GM21825 (cell line): Measurements from ENCODE around the gene C11orf58.

Experiments
- ATAC-seq: cut with Tn5 transposase; IDR thresholded peaks from one replicate; pipeline ENCODE4 v1.9.1; 2021; ENCODE audit warnings: mild to moderate bottlenecking, moderate library complexity; ENCODE audit not compliant: unreplicated experiment

The C11orf58 gene

DNA sequence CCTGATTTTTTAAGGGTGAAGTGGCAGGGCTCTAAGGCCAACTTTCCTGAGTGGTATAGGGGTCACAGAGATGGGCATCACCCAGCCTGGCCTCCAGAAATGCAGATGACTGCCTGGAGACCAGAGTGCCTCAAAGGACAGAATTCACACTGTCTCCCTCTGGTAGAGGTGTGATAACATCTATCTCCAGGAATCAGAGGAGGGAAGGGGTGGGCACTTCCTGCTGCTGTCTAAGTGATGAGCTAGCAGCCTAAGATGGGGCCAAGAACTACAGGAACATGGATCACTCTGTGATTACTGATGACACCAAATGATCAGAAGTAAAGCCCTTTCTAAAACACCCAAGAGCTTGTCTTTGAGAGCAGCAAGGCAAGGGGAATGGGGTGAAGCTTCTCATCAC, 61.9 kb downstream of the C11orf58 start:
- no peak for ATAC-seq

DNA sequence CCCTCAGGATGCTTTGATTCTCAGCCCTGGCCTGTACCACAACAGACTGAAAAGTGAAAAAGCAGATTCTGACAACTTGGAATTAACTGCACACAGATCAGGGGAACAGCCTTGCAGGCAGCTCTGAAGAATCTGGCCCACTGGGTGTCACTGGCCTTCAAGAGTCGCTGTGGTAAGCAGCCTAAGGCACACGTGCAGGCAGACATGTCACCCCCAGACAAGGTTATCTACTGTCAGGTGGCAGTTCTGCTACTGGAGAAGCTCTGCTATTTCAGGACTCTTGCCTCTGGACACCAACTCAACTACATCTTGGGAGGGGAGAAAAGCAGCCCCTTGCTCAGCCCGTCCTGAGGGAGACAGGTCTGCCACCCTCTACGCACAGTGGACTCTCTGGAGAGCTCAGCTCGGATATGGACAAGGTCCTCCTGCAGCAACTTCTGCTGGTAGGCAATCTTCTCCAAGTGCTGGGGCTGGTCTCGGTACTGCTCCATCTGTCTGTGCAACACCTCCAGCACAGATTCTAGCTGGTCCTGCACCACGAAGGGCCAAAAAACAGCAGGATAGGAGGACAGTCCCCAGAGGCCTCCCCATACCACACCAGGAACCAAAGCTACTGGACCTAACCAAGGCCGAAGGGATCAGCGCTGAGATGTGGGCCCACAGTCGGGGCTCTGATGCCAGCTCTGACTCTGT, 63.0 kb downstream of the C11orf58 start:
- no peak for ATAC-seq

DNA sequence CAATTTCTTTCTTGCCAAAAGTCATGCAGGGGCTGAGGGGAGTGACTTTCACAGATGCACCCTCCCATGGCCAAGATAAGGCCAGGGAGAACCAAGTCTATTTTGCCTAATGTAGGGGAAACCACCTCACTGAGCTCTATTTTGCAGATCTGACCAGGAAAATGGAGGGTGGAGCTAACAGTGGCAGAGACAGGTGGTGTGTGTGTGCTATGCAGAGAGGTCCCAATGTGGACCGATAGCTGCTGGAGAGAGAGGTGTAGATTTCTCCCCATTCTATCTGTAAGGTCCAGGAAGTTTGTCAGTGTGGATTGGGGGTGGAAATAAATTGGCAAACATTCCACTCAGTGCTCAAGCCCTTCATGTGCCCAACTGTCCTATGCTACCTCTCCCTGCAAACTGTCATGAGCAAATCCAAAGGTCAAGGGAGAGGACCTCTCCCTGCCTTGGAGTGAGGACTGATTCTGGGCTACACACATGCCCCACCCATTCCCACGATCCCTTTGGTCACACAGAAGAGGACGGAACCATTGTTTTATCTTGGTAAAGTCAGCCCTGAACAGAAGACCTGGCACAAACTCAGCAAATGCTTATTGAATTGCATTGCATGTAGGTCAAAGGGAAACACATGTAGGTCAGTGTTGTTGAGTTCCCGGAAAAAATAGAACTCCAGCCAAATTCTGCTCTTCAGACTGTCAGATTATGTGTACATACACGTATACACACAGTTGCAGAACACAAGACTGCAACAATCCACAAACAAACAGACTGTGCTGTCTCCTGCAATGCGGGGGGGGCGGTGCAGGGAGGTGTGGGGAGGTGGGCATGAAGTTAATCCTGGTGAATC, 65.9 kb downstream of the C11orf58 start:
- ATAC-seq = no peak

GRCh38 chr11:16805938-16806337, 67.5 kb downstream of the C11orf58 start:
- ATAC-seq = no peak

- ATAC-seq = no peak
Measured at GRCh38 chr11:16806791-16807190, 68.3 kb downstream of the C11orf58 start.

DNA sequence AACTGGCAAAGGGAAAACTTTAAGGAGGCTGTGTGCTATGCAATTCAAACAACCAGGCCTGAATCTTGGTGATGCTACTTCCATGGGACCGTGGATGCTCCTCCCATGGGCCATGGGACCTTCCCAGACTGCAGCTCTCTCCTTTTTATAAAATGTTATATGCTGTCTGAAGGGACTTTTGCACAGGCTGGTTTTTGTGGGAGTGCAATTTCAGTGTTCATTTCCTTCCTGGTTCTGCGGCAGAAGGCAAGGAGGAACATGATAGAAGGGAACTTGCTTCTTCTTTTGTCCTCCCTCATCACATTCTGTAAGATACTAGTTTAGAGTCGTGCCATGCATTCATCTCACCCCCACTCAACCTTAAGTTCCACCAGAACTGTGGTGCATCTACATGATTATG, 68.9 kb downstream of the C11orf58 start:
- ATAC-seq = no peak
